ENCODE data around the gene ZDHHC22.

- no peak for TF ChIP-seq ZBTB21 (CRISPR knock-in tag; IDR thresholded peaks at IDR 0.05)
- no peak for TF ChIP-seq CTCF (CRISPR knock-in tag; IDR thresholded peaks at IDR 0.05)
- TF ChIP-seq THAP7 (CRISPR knock-in tag; IDR thresholded peaks at IDR 0.05), result no peak
- TF ChIP-seq POLR2AphosphoS5 (IDR thresholded peaks at IDR 0.05; ENCODE audit: low read depth, low read length), result no peak
- TF ChIP-seq RFX3 (CRISPR knock-in tag; IDR thresholded peaks at IDR 0.05), result no peak
- TF ChIP-seq CEBPB (IDR thresholded peaks at IDR 0.05; ENCODE audit: borderline replicate concordance, low read depth, low read length), result no peak
Measured at GRCh38 chr14:77111021-77111420, 30.6 kb downstream of the ZDHHC22 start.

Data from HepG2 (cell line).